Measurements from ENCODE around the gene PPP1R18.

Gene PPP1R18

DNA sequence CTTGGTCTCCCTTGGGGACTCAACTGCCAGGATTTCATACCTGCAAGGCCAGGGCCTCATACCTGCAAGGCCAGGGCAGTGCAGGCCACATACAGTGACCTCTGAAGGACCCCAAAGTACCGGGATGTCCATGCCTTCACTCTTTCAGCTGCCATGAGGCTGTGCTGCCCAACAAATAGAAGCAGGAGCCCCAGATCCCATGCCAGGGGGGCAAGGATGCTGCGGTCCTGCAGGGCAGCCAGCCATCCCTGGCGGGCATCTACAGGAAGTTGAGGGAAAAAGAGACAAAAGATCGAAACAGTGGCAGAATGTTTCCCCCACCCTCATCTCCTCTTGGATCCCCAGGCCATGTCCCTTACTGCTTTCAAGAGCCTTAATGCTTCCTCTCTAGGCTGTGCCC lies 3.5 kb upstream of the PPP1R18 start:
- no peak for TF ChIP-seq CTCF (IDR thresholded peaks at IDR 0.05; ENCODE audit: insufficient read depth, low read length, poor library complexity, severe bottlenecking)
- peak overlapping the region; percentile 87 for H3K4me3 ChIP-seq (replicated peaks; ENCODE audit: low read depth, low read length)
- peak; percentile 22 for DNase-seq (ENCODE audit: extremely low read depth, insufficient read length)

DNA sequence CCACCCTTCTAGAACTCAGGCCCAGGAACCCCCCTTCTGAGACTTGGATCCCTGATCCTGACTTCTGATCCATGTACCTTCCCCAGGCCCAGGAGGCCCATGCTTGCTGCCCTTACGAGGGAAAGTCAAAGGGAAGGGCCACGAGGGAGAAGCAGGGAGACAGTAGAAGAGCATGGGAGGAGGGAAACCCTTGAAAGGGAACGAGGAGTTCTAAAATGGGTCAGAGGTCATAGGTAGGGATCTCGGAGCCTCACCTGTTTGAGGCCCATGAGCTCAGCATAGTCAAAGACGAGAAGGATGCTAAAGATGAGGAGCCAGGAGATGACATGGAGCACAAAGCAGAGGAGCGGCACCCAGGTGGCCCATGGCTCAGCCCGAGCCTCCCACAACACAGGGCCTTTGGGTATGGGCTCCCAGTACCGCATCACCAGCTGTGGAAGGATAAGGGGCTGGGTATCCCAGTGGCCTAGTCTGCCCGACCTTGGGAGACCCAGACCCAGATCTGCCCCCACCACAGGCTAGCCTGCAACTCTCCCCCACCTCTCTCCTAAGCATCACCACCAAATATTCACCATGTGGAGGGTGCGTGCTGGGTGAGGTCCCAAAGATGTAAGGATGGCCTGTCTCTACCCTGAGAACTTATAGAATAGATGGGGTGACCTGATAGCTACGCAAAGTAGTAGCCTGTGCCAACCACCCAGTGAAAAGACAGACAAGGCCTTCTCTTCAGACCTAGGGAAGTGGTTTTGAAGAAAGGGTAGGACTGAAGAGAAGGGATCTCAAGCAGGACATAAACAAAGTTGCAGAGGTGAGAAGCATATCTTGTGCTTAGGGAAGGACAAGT lies 2.8 kb upstream of the PPP1R18 start:
- H3K36me3 ChIP-seq (ENCODE audit: control insufficient read depth, insufficient read depth, low read length): no peaks in the 10 kb centered on the region
- no peaks in the 10 kb centered on the region for H3K27me3 ChIP-seq (replicated peaks; ENCODE audit: control insufficient read depth, insufficient read depth, low read length)
- no peak for DNase-seq (ENCODE audit: extremely low read depth, insufficient read length)
- peak overlapping the region; percentile 95 for H3K4me3 ChIP-seq (replicated peaks; ENCODE audit: low read depth, low read length)
- no peak for TF ChIP-seq CTCF (IDR thresholded peaks at IDR 0.05; ENCODE audit: insufficient read depth, low read length, poor library complexity, severe bottlenecking)

More for the DNA sequence above, 3.5 kb upstream of the PPP1R18 start:
- Histone ChIP-seq H3K36me3 (ENCODE audit: control insufficient read depth, insufficient read depth, low read length) (no peaks in the 10 kb centered on the region), H3K27me3 (replicated peaks; ENCODE audit: control insufficient read depth, insufficient read depth, low read length) (no peaks in the 10 kb centered on the region)

DNA sequence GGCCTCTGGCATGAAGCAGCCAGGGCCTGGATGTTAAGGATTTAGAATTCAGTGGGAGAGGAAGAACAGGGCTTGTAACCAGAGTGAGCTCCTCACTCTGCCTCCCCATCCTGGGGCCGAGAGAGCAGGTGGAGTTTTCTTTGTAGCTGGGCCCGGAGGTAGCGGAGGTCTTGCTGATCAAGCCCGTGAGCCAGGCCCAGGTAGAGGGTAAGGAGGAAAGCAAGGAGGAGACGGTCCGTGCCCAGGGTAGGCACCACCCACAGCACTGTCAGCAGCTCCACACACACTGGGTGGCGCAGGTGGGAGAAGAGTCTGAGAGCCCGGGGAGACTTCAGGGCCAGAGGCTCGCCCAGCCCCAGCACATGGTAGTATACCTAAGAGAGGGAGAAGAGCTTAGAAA lies 2.1 kb upstream of the PPP1R18 start:
- DNase-seq (ENCODE audit: extremely low read depth, insufficient read length): peak; percentile 52
- peak; percentile 31 for TF ChIP-seq CTCF (IDR thresholded peaks at IDR 0.05; ENCODE audit: insufficient read depth, low read length, poor library complexity, severe bottlenecking)
- peak overlapping the region; percentile 95 for H3K4me3 ChIP-seq (replicated peaks; ENCODE audit: low read depth, low read length)
- no peaks in the 10 kb centered on the region for H3K27me3 ChIP-seq (replicated peaks; ENCODE audit: control insufficient read depth, insufficient read depth, low read length)
- no peaks in the 10 kb centered on the region for H3K36me3 ChIP-seq (ENCODE audit: control insufficient read depth, insufficient read depth, low read length)

DNA sequence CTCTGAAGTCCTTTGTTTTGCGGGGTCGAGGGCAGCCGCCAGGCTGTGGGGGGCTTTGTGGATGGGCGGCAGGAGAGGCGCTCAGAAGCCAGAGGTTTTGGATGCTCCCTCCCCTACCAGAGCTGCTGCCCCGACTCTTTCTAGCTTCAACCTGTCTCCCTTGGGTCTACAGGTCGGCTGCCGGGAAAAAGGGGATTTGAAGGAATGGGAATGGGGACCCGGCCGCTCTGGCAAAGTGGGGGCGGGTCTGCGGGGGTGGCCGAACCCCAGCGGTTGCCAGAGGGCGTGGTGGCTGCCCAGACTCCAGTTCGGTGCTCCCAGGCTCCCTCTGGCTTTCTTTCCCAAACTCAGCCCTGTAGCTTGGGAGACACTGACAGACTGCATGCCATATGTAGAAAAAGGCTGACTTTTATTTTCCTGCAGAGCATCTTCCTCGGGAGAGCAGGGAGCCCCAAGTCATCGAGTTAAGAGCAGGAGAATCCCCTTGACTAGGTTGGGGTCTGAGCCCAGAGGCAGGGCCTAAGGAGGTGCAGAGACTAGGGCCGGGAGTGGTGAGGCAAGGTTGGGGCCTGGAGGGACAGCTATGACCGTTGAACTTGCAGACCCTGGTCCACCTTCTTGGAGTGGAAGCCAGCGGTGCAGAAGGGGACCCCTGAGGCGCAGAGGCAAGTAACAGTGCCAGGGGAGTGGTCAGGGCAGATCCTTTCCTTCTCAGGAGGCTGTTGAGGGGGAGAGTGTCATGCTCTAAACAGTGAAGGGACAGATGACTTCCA lies 1.4 kb upstream of the PPP1R18 start:
- Histone ChIP-seq H3K4me3 (replicated peaks; ENCODE audit: low read depth, low read length) (peak overlapping the region; percentile 95), H3K36me3 (ENCODE audit: control insufficient read depth, insufficient read depth, low read length) (no peaks in the 10 kb centered on the region), H3K27me3 (replicated peaks; ENCODE audit: control insufficient read depth, insufficient read depth, low read length) (no peaks in the 10 kb centered on the region)
- TF ChIP-seq CTCF (IDR thresholded peaks at IDR 0.05; ENCODE audit: insufficient read depth, low read length, poor library complexity, severe bottlenecking): no peak
- peak; percentile 44 for DNase-seq (ENCODE audit: extremely low read depth, insufficient read length)

- H3K27me3 ChIP-seq (replicated peaks; ENCODE audit: control insufficient read depth, insufficient read depth, low read length): no peaks in the 10 kb centered on the region
- peak; percentile 98 for DNase-seq (ENCODE audit: extremely low read depth, insufficient read length)
- no peaks in the 10 kb centered on the region for H3K36me3 ChIP-seq (ENCODE audit: control insufficient read depth, insufficient read depth, low read length)
- H3K4me3 ChIP-seq (replicated peaks; ENCODE audit: low read depth, low read length): peak overlapping the region; percentile 95
- no peak for TF ChIP-seq CTCF (IDR thresholded peaks at IDR 0.05; ENCODE audit: insufficient read depth, low read length, poor library complexity, severe bottlenecking)
These were observed 638 bp upstream of the PPP1R18 start for GRCh38 chr6:30686908-30687658.

Measured in GM06990 (cell line).